Measurements from ENCODE around the gene WDR45B. TPM values are rescaled to one million over a fixed set of nuclear protein-coding genes. Genes with fewer than 3 reads are reported as not detected.

The WDR45B gene
- total RNA-seq, 1 donor from 2014 or later, result 65.3 TPM

DNA sequence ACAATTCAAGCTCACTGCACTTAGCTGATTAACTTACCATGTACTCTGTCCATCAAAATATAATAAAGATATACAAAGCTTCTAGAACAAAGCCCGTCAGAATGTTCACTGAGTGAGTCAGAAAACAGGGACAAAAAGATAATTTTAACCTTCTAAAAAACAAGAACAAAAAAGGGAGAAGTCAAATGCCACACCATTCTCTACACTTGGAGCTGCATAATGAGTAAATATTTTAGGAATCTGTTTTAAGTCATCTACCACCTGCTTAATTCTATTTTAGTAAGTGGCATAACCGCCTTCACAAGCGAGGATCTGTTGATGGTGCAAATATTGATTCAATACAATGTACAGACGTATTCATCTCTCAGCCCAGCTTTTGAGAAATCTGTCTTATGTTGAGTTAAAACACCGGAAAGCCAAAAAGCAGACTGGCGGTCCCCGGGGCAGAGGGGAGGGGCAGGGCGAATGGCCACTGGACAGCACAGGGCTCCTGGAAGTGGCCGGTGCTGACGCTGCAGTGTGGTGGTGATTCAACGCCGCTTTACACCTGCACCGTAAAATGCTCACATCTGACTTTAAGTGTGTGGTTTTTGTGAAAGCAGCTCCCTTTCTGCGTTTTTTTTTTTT lies 30.1 kb upstream of the WDR45B start:
- no peak for DNase-seq (ENCODE audit: low spot score)

DNA sequence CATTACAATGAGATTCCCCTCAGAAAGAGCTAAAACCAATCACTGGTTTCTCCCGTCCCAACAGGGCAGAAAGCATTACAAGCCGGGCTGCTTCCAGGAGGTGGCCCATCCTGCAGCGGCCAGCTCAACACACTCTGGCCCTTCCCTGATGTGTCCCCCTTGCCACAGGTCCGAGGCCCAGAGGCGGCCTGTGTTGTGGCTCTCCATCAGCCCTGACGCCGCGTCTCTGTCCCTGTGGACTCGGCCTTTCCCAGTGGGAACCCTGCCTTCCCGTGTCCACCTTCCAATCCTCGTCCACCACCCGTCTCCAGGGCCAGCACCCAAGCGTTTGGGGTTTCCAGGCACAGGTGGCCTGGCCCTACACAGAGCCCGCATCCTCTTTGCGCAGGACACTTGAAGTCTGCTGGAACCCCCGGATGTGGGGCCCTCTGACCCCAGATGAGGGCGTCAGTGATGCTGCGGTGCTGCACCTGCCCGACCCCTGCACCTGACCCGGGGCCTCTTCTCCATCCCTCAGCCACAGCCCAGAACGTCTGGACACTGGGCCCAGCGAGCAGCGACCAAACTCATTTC lies 29.2 kb upstream of the WDR45B start:
- DNase-seq (ENCODE audit: low spot score), result no peak

DNA sequence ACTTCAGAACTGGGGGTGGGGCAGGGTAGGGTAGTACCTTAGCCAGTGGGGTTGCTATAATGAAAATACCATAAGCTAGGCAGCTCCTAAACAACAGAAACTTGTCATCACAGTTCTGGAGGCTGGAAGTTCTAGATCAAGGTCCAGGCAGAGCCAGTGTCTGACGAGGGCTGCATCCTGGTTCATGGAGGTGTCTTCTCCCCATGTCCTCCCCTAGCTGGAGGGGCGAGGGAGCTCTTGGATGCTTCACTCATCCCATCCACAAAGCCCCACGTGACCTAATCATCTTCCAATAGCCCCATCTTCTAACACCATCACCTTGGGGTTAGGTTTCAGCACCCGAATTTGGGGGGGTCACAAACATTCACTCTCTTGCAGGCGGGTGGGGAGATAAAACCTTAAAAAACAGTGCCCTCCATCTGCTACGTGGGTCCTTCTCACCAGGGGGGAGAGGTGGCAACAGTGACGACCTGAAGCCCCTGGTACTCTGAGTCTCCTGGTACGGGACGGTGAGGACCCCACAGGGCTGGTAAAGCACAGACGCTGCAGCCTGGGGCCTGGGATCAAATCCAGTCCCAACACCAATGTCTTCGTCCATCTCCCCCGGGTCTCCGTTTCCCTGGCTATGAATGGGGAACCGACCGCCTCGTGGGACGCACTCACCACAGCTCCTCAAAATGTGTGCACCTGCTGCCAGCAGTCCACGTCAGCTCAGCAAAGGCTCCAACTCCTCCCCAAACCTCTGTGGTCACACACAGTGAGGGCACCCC lies 27.4 kb upstream of the WDR45B start:
- DNase-seq (ENCODE audit: low spot score), result no peak

DNA sequence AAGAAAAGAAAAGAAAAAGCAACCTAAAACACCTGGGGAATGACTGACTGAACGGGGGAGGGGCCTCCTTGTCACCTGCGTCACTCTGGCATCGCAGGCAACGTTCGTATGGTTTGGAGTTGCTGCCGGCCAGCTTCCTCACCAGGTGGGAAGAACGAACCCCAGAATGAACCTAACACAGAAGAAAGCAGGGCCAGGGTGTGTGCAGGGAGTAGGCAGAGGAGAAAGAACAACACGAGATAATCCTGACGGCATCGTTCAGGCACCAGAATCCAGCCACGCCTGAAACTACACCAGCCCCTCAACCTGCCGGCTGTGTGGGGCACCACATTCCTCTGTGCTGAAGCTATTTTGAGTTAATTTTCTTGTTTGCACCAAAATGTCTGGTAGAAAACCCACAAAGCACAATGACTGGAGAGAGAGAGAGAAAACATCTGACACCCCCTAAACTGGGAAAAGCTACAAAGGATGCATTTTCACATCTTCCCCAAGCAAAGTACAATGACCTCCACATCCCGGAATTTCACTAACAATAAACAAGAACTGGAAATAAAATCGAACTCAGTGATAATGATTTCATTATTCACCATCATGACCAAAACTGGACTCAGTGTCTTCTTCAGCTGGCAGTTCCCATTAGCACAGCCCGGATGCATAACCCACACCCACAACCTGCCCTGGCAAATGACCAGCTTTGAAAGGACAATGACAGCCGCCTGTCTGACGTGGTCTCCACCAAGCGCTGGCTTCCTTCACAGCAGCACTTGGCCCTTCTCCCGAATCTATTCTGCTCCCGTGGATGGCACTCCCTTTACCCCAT lies 26.6 kb upstream of the WDR45B start:
- no peak for DNase-seq (ENCODE audit: low spot score)

DNA sequence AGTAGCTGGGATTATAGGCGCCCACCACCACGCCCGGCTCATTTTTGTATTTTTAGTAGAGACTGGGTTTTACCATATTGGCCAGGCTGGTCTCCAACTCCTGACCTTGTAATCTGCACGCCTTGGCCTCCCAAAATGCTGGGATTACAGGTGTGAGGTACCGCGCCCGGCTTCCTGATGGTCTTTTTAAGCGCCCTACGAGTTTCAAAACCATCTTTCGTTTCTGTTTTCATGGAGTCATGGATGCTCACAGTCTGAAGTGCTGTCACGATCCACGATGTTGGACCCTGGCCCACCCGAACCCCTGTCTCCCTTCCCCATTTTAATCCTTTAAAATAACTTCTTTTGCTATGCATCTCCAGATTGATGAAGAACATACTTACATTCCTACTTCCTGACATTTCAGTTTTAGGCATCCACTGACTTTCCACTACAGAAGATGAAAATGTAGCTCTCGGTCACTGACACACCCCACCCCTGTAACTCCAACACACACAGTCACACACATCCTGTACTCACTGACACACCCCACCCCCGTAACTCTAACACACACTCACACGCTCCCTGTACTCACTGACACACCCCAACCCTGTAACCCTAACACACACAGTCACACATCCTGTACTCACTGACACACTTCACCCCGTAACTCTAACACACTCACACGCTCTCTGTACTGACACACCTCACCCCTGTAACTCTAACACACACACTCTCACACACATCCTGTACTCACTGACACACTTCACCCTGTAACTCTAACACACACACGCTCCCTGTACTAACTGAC lies 22.6 kb upstream of the WDR45B start:
- no peak for DNase-seq (ENCODE audit: low spot score)

DNA sequence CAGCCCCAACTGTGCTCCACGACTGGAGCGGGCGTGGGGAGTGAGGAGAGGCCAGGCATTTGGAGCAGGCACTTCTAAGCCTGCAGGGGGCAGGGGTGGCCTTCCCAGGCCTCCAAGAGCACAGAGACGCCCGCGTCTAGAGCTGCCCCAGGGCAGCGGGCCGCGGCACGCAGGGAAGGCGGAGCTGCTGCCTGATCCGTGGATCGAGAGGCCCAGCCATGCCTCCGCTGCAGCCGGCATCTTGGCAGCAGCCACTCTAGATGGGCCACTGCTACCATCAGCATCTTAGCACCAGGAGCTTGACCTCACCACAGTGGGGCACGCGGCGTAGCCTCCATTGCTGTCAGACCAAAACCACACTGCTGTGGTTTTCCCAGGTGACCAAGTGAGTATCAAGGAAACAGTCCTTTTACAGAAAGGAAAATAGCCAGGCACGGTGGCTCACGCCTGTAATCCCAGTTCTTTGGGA lies 20.4 kb upstream of the WDR45B start:
- DNase-seq (ENCODE audit: low spot score), result no peak

DNA sequence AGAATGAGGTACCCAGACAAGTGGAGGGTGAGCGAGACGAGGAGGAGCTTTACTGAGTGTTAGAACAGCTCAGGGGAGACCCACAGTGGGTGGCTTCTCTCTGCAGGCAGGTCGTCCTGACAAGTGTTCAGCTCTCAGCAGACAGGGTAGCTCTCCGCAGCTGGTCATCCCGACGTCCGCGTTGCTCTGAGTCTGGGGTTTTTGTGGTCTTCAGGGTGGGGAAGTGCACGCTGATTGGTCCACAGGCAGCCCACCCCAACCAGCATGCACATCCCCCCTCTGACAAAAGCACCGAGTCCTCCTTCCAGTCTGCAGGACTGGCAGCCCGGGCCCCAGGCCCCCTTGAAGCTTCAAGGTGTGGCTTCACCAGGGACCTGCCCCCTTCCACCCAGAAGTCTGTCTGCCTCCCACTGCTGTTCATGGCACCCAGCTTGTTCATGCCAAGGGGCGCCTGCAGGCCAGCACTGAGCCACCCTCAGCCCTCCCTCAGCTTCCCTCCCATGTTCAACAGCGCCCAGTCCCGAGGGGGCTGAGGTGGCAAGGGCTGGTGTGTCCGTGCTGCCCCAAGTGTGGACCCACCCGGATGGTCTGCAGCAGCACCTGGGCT lies 19.9 kb upstream of the WDR45B start:
- DNase-seq (ENCODE audit: low spot score), result no peak

DNA sequence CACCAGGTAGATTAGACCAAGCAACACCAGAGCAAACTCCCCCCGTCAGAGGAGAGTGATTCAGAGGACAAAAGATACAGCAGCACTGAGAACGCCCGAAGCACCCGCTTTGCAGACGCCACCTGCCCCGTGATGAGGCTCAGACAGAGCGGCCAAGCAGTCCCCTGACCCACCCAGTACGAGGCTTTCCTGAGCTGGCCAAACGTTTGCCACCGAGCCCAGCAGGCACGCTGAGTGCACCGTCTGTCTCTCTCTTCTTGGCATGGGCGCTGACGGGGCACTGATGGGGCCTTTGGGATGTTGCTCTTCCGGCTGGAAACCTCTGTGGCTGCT lies 19.4 kb upstream of the WDR45B start:
- no peak for DNase-seq (ENCODE audit: low spot score)

DNA sequence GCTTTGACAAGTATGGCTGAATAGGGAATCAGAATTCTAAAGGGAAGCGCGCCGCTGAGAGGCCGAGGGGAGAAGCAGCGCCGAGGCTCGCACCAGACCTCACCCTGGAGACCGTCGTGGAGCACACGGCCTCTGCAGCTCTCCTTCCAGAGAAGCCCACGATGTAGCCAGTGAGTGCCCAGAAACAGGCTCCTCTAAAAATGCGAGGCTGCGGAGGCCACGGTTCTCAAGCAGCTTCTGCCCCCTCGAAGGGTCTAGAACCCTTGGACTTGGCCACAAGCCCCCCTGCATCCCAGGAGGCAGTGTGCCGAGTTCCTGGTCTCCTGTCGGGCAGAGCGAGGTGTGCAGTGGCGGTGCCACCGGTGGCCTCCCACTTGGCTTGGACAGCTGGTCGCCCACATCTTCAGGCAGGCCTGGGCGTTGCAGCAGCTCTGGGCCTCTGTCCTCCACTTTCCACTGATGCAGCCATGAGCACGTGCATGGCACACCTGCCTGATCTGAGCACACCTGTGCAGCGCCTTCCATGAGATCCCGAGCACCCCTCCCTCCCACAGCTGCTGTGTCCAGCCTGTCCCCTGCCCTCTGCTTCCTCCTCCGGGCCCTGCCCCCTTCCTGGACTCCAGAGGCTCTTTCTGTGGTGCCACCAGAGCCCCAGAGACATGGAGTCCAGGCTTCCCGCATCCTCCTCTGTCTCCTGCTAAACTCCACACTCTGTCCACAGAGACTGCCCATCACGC lies 18.9 kb upstream of the WDR45B start:
- DNase-seq (ENCODE audit: low spot score), result no peak

DNA sequence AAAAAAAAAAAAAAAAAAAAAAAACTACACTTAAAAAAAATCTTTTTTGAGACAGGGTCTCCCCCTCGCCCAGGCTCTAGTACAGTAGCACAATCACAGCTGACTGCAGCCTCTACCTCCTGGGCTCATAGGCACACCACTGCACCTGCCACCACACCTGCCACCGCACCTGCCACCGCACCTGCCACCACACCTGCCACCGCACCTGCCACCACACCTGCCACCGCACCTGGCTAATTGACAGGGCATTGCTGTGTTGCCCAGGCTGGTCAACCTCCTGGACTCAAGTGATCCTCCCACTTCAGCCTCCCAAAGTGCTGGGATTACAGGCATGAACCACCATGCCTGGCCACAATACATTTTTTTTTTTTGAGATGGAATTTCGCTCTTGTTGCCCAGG lies 17.6 kb upstream of the WDR45B start:
- DNase-seq (ENCODE audit: low spot score), result no peak

DNA sequence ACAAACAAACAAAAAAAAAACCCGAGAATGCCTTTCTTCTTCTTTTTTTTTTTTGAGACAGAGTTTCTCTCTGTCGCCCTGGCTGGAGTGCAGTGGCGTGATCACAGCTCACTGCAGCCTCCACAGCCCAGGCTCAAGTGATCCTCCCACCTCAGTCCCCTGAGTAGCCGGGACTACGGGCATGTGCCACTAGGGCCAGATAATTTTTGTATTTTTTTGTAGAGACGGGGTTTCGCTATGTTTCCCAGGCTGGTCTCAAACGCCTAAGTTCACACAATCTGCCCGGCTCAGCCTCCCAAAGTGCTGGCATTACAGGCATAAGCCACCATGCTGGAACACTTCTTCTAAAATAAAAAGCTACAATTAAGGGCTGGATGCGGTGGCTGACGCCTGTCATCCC lies 17.0 kb upstream of the WDR45B start:
- no peak for DNase-seq (ENCODE audit: low spot score)

DNA sequence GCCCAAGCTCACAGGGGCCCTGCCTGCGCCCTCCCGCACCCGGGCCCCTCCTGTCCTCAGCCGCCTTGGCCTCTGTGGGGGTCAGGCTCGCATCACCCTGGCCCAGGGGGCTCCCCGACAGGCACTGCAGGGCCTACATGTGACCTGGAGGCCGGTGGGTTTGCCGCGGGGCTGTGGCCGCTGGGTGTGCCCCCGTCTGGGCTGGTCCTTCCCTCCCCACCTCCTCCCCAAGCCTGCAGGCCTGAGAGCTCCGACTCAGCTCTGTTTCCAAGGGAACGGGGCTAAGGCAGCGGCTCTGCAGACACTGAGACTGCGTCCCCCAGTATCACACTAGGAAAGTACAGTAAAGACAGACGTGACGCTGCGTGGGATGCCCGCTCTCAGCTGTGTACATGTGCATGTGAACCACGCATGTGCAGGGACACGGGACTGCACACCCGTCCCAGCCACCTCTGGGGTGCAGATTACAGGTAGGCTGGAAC lies 16.5 kb upstream of the WDR45B start:
- no peak for DNase-seq (ENCODE audit: low spot score)

DNA sequence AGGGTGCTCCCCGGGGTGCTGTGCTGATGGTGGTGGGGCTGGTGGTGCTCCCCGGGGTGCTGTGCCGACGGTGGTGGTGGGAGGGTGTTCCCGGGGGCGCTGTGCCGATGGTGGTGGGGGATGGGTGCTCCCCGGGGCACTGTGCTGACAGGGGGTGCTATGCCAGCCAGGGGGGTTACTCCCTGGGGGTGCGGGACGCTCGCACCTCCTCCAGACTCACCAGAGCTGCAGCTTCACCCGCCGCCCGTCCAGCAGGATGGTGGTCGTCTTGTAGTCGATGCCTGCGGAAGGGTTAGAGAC lies 16.0 kb upstream of the WDR45B start:
- DNase-seq (ENCODE audit: low spot score), result no peak

DNA sequence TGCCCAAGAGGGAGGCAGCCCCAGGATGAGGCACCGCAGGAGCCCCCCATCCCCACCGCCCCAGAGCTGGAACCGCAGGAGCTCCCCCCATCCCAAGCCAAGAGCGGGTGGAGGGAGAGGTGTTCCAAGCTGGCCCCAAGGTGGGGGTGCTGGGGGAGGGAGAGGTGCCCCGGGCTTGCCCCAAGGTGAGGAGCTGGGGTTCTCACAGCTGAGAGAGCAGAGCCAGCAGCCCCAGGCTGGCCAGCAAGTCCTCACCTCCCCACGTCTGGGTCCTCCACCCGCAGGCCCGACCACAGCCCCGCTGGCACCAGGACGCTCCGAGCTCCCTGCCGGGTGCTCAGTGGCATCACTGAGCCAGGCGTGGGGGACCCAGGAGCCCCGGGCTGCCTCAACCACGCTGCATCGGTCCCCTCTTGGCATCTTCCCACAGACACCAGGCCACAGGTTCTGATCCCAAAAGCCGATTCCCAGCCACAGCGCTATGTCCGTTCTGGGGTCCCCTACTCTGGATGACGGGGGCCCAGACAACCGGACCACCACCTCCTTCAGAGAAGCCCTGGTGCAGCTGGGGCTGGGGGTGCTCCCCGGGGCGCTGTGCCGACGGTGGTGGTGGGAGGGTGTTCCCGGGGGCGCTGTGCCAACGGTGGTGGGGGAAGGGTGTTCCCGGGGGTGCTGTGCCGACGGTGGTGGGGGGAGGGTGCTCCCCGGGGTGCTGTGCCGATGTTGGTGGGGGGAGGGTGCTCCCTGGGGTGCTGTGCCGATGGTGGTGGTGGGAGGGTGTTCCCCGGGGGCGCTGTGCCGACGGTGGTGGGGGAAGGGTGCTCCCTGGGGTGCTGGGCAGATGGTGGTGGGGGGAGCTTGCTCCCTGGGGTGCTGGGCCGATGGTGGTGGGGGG lies 15.4 kb upstream of the WDR45B start:
- DNase-seq (ENCODE audit: low spot score), result no peak

DNA sequence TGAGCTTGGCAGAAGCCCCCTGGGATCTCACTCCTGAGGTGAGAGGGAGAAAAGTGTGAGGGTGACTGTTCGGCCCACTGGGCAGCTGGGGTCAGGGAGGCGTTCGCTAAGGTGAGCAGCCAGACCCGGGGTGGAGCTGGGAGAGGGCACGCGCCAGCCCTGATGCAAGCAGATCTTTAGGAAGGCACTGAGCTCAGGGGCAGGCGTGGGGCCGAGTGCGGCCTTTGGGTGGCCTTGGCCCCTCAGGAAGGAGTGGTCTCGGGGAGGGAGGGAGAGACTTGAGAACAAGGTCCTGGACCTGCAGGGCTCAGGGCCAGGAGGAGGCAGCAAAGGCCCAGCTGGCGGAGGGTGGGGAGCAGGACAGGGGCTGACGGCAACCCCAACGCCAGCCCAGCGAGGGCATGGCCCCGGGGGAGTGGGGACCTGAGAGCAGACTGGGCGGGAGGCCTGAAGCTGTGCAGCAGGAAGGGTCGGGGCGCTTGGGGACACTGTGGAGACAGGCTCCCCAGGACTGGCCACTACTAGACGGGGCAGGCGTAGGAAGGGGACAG lies 14.5 kb upstream of the WDR45B start:
- no peak for DNase-seq (ENCODE audit: low spot score)

DNA sequence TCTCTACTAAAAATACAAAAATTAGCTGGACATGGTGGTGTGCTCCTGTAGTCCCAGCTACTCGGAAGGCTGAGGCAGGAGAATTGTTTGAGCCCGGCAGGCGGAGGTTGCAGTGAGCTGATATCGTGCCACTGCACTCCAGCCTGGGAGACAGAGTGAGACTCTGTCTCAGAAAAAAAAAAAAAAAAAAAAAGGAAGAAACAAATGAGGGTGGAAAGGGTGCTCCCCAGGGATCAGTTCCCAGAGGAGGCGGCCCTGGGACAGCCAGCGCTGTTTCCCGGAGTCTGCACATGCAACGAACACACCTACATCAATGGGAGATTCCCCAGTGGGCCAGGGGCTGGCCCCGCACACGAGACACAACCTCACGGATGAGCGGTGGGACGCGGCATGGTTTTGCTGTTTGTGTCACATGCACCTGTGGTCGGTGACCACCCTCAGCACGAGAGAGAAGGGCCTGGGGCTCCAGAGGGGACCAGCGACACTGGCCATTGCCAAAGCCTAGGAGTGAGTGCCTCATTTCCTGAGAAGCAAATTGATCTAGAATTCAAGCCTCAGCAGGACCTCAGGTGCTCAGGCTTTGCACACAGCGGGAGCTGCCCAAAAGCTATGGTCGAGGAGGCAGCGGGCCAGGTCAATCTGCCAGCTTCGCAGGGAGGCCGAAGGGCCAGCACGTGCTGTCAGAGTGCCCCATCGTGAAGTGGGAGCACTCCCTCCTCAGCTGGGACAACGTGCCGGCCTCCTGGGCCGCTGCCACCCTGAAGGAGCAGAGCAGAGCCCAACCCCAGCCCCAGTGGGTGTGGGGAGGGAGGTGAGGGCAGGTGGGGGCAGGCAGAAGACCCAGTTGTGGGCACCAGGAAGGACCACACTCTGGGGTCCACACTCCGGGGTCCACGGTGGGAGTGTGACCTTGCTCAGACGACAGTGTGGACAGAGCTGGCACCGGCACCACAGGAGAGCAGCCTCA lies 13.8 kb upstream of the WDR45B start:
- no peak for DNase-seq (ENCODE audit: low spot score)

DNA sequence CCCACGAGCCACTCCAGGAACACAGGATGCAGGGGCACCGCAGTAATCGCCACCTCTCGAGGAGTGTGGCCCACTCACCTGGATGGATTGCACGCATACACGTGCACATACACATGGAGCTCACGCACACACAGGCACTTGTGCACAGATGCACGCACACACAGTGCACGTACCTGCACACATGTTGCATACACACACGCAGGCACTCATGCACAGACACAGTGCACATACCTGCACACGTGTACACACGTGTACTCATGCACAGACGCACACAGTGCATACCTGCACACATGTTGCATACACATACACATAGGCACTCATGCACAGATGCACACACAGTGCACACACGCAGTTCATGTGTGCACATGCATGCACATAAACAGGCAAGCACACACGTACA lies 11.6 kb upstream of the WDR45B start:
- no peak for DNase-seq (ENCODE audit: low spot score)
